ENCODE data around the gene HIVEP3.

DNA sequence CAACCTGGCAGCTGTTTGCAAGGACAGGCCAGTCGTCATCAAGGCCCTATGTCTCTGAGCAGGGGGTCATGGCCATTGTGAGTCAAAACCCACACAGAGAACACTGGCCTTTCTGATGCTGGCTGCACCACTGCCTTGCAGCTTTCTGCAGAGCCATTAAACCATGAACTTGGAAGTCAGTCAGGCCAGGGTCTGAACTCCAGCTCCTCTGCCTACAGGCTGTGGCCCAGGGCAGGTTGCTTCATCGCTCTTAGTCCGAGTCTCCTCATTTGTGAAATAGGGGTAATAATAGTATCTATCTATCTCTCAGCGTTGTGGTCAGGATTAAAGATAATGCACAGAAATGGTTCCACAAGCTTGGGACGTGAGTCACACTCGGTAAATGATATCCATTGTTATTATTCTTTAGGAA, 35.8 kb upstream of the HIVEP3 start:
- TF ChIP-seq, protein P1, sequence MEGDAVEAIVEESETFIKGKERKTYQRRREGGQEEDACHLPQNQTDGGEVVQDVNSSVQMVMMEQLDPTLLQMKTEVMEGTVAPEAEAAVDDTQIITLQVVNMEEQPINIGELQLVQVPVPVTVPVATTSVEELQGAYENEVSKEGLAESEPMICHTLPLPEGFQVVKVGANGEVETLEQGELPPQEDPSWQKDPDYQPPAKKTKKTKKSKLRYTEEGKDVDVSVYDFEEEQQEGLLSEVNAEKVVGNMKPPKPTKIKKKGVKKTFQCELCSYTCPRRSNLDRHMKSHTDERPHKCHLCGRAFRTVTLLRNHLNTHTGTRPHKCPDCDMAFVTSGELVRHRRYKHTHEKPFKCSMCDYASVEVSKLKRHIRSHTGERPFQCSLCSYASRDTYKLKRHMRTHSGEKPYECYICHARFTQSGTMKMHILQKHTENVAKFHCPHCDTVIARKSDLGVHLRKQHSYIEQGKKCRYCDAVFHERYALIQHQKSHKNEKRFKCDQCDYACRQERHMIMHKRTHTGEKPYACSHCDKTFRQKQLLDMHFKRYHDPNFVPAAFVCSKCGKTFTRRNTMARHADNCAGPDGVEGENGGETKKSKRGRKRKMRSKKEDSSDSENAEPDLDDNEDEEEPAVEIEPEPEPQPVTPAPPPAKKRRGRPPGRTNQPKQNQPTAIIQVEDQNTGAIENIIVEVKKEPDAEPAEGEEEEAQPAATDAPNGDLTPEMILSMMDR (IDR thresholded peaks at IDR 0.05) = no peak
- no peak for TF ChIP-seq EZH2 (IDR thresholded peaks at IDR 0.05)
